ENCODE measurements around the gene U2AF2.

The U2AF2 gene

DNA sequence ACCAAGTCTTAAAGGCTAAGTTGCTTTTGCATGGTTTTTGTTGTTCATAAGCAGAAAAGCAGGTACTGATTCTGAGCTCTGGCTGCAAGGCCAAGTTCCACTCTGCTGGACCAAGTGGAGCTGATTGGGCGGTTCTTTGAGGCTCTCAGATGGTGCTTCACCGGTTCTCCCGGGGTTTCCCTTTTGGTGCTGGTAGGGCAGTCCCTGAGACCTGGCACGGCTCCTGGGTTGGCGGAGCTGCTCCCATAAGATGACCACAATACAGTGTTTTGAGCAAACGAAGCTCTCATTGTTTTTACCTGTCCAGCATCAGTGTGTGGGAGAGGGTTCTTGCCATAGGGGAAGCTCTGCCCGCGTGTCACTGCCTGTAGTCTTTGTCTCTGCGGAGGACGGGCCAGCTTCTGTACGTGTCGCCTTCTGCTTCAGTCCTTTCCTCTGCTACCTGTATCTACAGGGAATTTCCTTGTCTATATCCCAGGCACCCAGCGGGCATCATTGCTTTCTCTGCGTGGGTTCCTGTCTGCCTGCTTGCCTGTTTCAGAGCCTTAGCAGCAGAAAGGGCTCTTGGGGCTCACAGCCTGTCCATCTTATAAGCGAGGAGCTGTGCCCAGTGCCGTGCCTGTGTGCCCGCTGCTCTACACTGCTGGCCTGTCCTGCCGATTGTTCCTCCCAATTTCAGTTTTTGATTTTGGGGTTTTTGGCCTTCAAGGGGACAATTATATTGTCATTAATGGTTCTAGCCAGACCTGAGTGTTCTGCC lies 2.3 kb downstream of the U2AF2 start:
- POLR2A ChIA-PET, result interaction anchor here (0.5 to 1.2 kb wide), 5 partner anchors 10 to 16 kb away, joined by 3 to 6 read pairs (median 4); partner anchors contain the start of gene CCDC106
- no peak for DNase-seq (ENCODE audit: extremely low spot score)
- TF ChIP-seq, protein P1, sequence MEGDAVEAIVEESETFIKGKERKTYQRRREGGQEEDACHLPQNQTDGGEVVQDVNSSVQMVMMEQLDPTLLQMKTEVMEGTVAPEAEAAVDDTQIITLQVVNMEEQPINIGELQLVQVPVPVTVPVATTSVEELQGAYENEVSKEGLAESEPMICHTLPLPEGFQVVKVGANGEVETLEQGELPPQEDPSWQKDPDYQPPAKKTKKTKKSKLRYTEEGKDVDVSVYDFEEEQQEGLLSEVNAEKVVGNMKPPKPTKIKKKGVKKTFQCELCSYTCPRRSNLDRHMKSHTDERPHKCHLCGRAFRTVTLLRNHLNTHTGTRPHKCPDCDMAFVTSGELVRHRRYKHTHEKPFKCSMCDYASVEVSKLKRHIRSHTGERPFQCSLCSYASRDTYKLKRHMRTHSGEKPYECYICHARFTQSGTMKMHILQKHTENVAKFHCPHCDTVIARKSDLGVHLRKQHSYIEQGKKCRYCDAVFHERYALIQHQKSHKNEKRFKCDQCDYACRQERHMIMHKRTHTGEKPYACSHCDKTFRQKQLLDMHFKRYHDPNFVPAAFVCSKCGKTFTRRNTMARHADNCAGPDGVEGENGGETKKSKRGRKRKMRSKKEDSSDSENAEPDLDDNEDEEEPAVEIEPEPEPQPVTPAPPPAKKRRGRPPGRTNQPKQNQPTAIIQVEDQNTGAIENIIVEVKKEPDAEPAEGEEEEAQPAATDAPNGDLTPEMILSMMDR (IDR thresholded peaks at IDR 0.05; ENCODE audit: control extremely low read depth, extremely low read depth, low read depth, missing control alignments), result no peak
- CTCF ChIA-PET, result interaction anchor here (0.9 to 5.0 kb wide), 12 partner anchors 9 to 676 kb away, joined by 3 to 28 read pairs (median 4); partner anchors contain the start of gene ZNF581

GRCh38 chr19:55658846-55659459 lies 4.1 kb downstream of the U2AF2 start:
- POLR2A ChIA-PET, result no interaction called here
- CTCF ChIA-PET, result interaction anchor here (2.6 to 5.0 kb wide), 2 partner anchors 13 to 27 kb away, joined by 7 to 28 read pairs; no protein-coding TSS in a partner anchor
- no peak for DNase-seq (ENCODE audit: extremely low spot score)
- TF ChIP-seq, protein P1 (IDR thresholded peaks at IDR 0.05; ENCODE audit: control extremely low read depth, extremely low read depth, low read depth, missing control alignments), result no peak

DNA sequence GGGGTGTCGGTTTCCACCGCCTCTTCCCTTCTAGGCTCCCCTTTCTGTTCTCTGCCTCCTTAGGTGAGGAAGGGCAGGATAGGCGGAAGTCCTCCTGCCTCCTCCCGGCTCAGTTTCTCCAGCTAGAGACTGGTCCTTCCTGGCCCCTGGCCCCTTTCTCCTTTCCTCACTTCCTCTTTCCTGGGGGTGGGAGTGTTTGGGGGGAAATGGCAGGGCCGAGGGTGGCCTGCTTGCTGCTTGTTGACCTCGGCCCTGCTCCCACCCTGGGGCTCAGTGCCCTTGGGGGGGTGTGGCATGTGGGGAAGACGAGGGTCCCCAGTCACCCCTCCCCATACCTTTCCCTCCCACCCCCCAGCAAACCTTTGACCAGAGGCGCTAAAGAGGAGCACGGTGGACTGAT lies 5.0 kb downstream of the U2AF2 start:
- ChIA-PET POLR2A (no interaction called here), CTCF (interaction anchor here (2.6 to 5.0 kb wide), 2 partner anchors 12 to 28 kb away, joined by 7 to 28 read pairs; no protein-coding TSS in a partner anchor)
- TF ChIP-seq, protein P1 (IDR thresholded peaks at IDR 0.05; ENCODE audit: control extremely low read depth, extremely low read depth, low read depth, missing control alignments), result no peak
- DNase-seq (ENCODE audit: extremely low spot score), result no peak

GRCh38 chr19:55660404-55660803 lies 5.6 kb downstream of the U2AF2 start:
- DNase-seq (ENCODE audit: extremely low spot score), result no peak
- ChIA-PET POLR2A (no interaction called here), CTCF (interaction anchor here (2.6 to 5.0 kb wide), 2 partner anchors 11 to 29 kb away, joined by 7 to 28 read pairs; no protein-coding TSS in a partner anchor)
- TF ChIP-seq, protein P1 (IDR thresholded peaks at IDR 0.05; ENCODE audit: control extremely low read depth, extremely low read depth, low read depth, missing control alignments), result no peak

DNA sequence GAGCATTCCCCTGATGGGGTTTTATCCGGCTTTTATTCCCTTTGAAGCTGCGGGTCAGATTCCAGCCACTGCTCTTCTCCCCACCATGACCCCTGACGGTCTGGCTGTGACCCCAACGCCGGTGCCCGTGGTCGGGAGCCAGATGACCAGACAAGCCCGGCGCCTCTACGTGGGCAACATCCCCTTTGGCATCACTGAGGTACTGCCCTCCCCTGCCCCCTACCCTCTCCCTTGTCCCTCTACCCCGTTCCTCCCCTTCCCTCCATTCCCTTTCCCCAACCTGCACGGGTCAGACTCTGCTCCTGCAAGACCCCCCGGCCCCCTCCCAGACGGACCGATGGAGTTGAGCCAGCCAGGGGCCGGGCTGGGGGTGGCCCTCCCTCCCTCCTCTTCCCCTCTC lies 6.2 kb downstream of the U2AF2 start:
- POLR2A ChIA-PET, result no interaction called here
- no peak for DNase-seq (ENCODE audit: extremely low spot score)
- CTCF ChIA-PET, result interaction anchor here (2.6 kb wide), 1 partner anchor 11 kb away, joined by 7 read pairs; no protein-coding TSS in a partner anchor
- TF ChIP-seq, protein P1 (IDR thresholded peaks at IDR 0.05; ENCODE audit: control extremely low read depth, extremely low read depth, low read depth, missing control alignments), result no peak

- ChIA-PET POLR2A (no interaction called here), CTCF (no interaction called here)
- no peak for DNase-seq (ENCODE audit: extremely low spot score)
- TF ChIP-seq, protein P1 (IDR thresholded peaks at IDR 0.05; ENCODE audit: control extremely low read depth, extremely low read depth, low read depth, missing control alignments), result no peak
These were observed 7.0 kb downstream of the U2AF2 start for GRCh38 chr19:55661826-55662225.

All from GM10248 (cell line).